HG02885 (cell line): ENCODE data around the gene WDR27.

ENCODE experiments used
- ATAC-seq: cut with Tn5 transposase; IDR thresholded peaks from one replicate; pipeline ENCODE4 v1.9.1; 2021; ENCODE audit warnings: mild to moderate bottlenecking; ENCODE audit not compliant: unreplicated experiment, poor library complexity

Gene WDR27

GRCh38 chr6:169421586-169422264, 280.1 kb downstream of the WDR27 start:
- ATAC-seq = no peak

- peak; percentile 65 for ATAC-seq
Observed at GRCh38 chr6:169420912-169421543, 280.8 kb downstream of the WDR27 start.

GRCh38 chr6:169417101-169417500, 284.7 kb downstream of the WDR27 start:
- ATAC-seq = no peak

GRCh38 chr6:169416249-169416648, 285.6 kb downstream of the WDR27 start:
- no peak for ATAC-seq

GRCh38 chr6:169415179-169415578, 286.6 kb downstream of the WDR27 start:
- ATAC-seq = no peak

GRCh38 chr6:169411722-169412121, 290.1 kb downstream of the WDR27 start:
- no peak for ATAC-seq

- no peak for ATAC-seq
Observed at GRCh38 chr6:169411296-169411695, 290.5 kb downstream of the WDR27 start.

- no peak for ATAC-seq
Observed at GRCh38 chr6:169409742-169410312, 292.0 kb downstream of the WDR27 start.

- ATAC-seq = no peak
Observed at GRCh38 chr6:169407325-169407724, 294.5 kb downstream of the WDR27 start.
